Liver (tissue), 9 donors: ENCODE measurements around the gene BAHD1. TPM values are rescaled to one million over a fixed set of nuclear protein-coding genes. Genes with fewer than 3 reads are reported as not detected.

Experiments
- DNase-seq: peaks from one replicate; pipeline ENCODE4 v3.0.0-alpha.2; 2017; ENCODE audit warnings: low spot score
- H3K27ac ChIP-seq, 2 donors: one replicate each; pipeline ENCODE4 v1.7.0; 2013; ENCODE audit warnings: inconsistent platforms in 2 of 2, low read length in 2 of 2, control low read depth in 1 of 2, low read depth in 1 of 2, mild to moderate bottlenecking in 1 of 2
- H3K27me3 ChIP-seq, 4 donors: one replicate each; pipeline versions ENCODE4 v1.6.1 to v1.7.0; 2013; ENCODE audit warnings: low read length in 3 of 4, inconsistent platforms in 1 of 4, mild to moderate bottlenecking in 1 of 4, moderate library complexity in 1 of 4; ENCODE audit not compliant: control insufficient read depth in 4 of 4, insufficient read depth in 4 of 4
- H3K36me3 ChIP-seq, 4 donors: one replicate each; pipeline versions ENCODE4 v1.6.1 to v1.7.0; 2013; ENCODE audit warnings: low read length in 3 of 4, mild to moderate bottlenecking in 3 of 4, low read depth in 1 of 4, moderate library complexity in 1 of 4; ENCODE audit not compliant: control insufficient read depth in 4 of 4, insufficient read depth in 3 of 4
- H3K4me1 ChIP-seq, 4 donors: one replicate each; pipeline versions ENCODE4 v1.6.1 to v1.7.0; 2013; ENCODE audit warnings: low read length in 3 of 4, mild to moderate bottlenecking in 3 of 4, moderate library complexity in 1 of 4; ENCODE audit not compliant: control insufficient read depth in 4 of 4, insufficient read depth in 4 of 4
- H3K4me3 ChIP-seq, 3 donors: one replicate each; pipeline versions ENCODE4 v1.6.1 to v1.7.0; 2013; ENCODE audit warnings: low read length in 3 of 3, control low read depth in 1 of 3, low read depth in 1 of 3, mild to moderate bottlenecking in 1 of 3
- H3K9ac ChIP-seq, 2 donors: one replicate each; pipeline ENCODE4 v1.7.0; 2013; ENCODE audit warnings: low read length in 2 of 2, mild to moderate bottlenecking in 2 of 2, moderate library complexity in 2 of 2, control low read depth in 1 of 2, low read depth in 1 of 2
- H3K9me3 ChIP-seq, 4 donors: one replicate each; pipeline versions ENCODE4 v1.6.1 to v1.7.0; 2013; ENCODE audit warnings: low read length in 3 of 4; ENCODE audit not compliant: control insufficient read depth in 4 of 4
- FOXA2 ChIP-seq: IDR thresholded peaks from 2 replicates; pipeline ENCODE4 v1.6.1; 2016; ENCODE audit warnings: antibody characterized with exemption
- GABPA ChIP-seq, 2 donors: IDR thresholded peaks in 1 of 2; conservative IDR thresholded peaks in 1 of 2; 2 replicates each; pipeline ENCODE4 v1.6.1; 2016; ENCODE audit warnings: antibody characterized with exemption in 2 of 2, mild to moderate bottlenecking in 1 of 2, moderate library complexity in 1 of 2
- HNF4G ChIP-seq: IDR thresholded peaks from 2 replicates; pipeline ENCODE4 v1.6.1; 2016; ENCODE audit warnings: antibody characterized with exemption
- RXRA ChIP-seq, 2 donors: IDR thresholded peaks; 2 replicates each; pipeline ENCODE4 v1.6.1; 2017 to 2018; ENCODE audit warnings: antibody characterized with exemption in 2 of 2, mild to moderate bottlenecking in 1 of 2
- SP1 ChIP-seq: IDR thresholded peaks from 2 replicates; pipeline ENCODE4 v1.6.1; 2018; ENCODE audit warnings: antibody characterized with exemption, mild to moderate bottlenecking
- TAF1 ChIP-seq: conservative IDR thresholded peaks from 2 replicates; pipeline ENCODE4 v1.6.1; 2016; ENCODE audit warnings: antibody characterized with exemption, mild to moderate bottlenecking
- ZBTB33 ChIP-seq: IDR thresholded peaks from 2 replicates; pipeline ENCODE4 v1.6.1; 2016; ENCODE audit warnings: antibody characterized with exemption
- WGBS: extraction: QIAGEN DNeasy Blood & Tissue Kit; methylation state at CpG from one replicate; pipeline ENCODE4 v1.1.7; 2013; 5-methylcytosine and 5-hydroxymethylcytosine counted together
- polyA plus RNA-seq, 2 donors: library from polyadenylated mRNA; stranded (reverse) in 1 of 2; unstranded in 1 of 2; fragments of 200-250 nt in 1 of 2; fragments of >200 nt in 1 of 2; fragmentation: Nextera tagmentation in 1 of 2; extraction: Ambion mirVana in 1 of 2; gene quantifications; one replicate each; pipeline versions ENCODE4 v1.2.1 to v1.2.3, GENCODE V29; 2013 to 2015
- total RNA-seq, 2 donors: library from RNA; depleted of rRNA; stranded (reverse); fragments of >200 nt; gene quantifications; one replicate each; pipeline ENCODE4 v1.2.3, GENCODE V29; 2014
- TF ChIP-seq, protein P1 (sequence below): IDR thresholded peaks from 2 replicates; pipeline ENCODE4 v1.6.1; 2016; ENCODE audit warnings: antibody characterized with exemption, mild to moderate bottlenecking
- TF ChIP-seq, protein P2 (sequence below): IDR thresholded peaks from 2 replicates; pipeline ENCODE4 v1.6.1; 2016; ENCODE audit warnings: antibody characterized with exemption
- donor health status: healthy.
- donor health status: healthy.
- donor health status: healthy.
- donor health status: healthy.
- donor health status: healthy.

The BAHD1 gene
- total and polyA plus RNA-seq, 4 donors: 1.8 to 8.7 (median 6.6) TPM

- Histone ChIP-seq H3K4me1 (no peaks in the 10 kb centered on the region), H3K9me3 (no peaks in the 10 kb centered on the region), H3K4me3 (no peak overlapping the region), H3K27ac (no peak overlapping the region), H3K9ac (no peak overlapping the region), H3K27me3 (no peaks in the 10 kb centered on the region), H3K36me3 (no peaks in the 10 kb centered on the region)
- no peak for DNase-seq
- 80% methylated on average over 10 of the region's 10 CpGs for WGBS
- TF ChIP-seq, protein P1, sequence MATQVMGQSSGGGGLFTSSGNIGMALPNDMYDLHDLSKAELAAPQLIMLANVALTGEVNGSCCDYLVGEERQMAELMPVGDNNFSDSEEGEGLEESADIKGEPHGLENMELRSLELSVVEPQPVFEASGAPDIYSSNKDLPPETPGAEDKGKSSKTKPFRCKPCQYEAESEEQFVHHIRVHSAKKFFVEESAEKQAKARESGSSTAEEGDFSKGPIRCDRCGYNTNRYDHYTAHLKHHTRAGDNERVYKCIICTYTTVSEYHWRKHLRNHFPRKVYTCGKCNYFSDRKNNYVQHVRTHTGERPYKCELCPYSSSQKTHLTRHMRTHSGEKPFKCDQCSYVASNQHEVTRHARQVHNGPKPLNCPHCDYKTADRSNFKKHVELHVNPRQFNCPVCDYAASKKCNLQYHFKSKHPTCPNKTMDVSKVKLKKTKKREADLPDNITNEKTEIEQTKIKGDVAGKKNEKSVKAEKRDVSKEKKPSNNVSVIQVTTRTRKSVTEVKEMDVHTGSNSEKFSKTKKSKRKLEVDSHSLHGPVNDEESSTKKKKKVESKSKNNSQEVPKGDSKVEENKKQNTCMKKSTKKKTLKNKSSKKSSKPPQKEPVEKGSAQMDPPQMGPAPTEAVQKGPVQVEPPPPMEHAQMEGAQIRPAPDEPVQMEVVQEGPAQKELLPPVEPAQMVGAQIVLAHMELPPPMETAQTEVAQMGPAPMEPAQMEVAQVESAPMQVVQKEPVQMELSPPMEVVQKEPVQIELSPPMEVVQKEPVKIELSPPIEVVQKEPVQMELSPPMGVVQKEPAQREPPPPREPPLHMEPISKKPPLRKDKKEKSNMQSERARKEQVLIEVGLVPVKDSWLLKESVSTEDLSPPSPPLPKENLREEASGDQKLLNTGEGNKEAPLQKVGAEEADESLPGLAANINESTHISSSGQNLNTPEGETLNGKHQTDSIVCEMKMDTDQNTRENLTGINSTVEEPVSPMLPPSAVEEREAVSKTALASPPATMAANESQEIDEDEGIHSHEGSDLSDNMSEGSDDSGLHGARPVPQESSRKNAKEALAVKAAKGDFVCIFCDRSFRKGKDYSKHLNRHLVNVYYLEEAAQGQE: no peak
- TF ChIP-seq, protein P2, sequence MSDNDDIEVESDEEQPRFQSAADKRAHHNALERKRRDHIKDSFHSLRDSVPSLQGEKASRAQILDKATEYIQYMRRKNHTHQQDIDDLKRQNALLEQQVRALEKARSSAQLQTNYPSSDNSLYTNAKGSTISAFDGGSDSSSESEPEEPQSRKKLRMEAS: no peak
- TF ChIP-seq GABPA (IDR thresholded peaks at IDR 0.05 in 1 of 2, conservative IDR thresholded peaks at IDR 0.05 in 1 of 2) (no peak), FOXA2 (no peak)
Observed at GRCh38 chr15:40430271-40430805, 10.4 kb upstream of the BAHD1 start.

- Histone ChIP-seq H3K4me1 (peaks cover 10 to 22% (median 17%) of the 10 kb centered on the region in 4 donors), H3K36me3 (no peaks in the 10 kb centered on the region), H3K4me3 (no peak overlapping the region), H3K27me3 (peaks cover 0 to 6% (median 0%) of the 10 kb centered on the region in 4 donors), H3K9ac (no peak overlapping the region), H3K9me3 (no peaks in the 10 kb centered on the region), H3K27ac (no peak overlapping the region)
- WGBS: 61% methylated on average over 20 of the region's 20 CpGs
- TF ChIP-seq GABPA (IDR thresholded peaks at IDR 0.05 in 1 of 2, conservative IDR thresholded peaks at IDR 0.05 in 1 of 2): no peak
- DNase-seq: no peak
Observed at GRCh38 chr15:40435023-40435709, 5.6 kb upstream of the BAHD1 start.

DNA sequence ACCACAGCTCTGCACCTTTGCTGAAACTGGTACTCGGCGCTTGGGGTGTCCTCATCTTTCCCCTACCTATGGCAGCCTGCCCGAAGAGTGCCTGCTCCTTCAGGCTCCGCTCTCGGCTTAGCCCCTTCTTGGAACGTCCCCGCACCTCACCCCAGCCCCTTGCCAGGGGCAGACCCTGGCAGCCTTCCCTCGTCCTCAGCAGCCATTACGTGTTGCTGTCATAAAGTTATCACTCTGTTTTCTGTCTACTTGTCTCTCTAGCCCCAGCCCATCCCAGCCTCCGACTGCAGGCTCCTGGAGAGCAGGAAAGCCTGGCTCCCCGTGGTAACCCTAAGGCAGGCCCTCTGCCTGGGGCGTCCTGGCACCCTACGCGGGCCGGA, 5.1 kb upstream of the BAHD1 start:
- no peak overlapping the region for H3K9ac ChIP-seq

More for the DNA sequence above, 5.1 kb upstream of the BAHD1 start:
- H3K27me3 ChIP-seq: peaks cover 0 to 6% (median 0%) of the 10 kb centered on the region in 4 donors
- H3K36me3 ChIP-seq: no peaks in the 10 kb centered on the region
- H3K27ac ChIP-seq: no peak overlapping the region
- H3K4me3 ChIP-seq: peak overlapping the region in 1 of 3 donors; percentile 12
- no peaks in the 10 kb centered on the region for H3K9me3 ChIP-seq
- 23% methylated on average over 15 of the region's 15 CpGs for WGBS
- peaks cover 10 to 25% (median 19%) of the 10 kb centered on the region in 4 donors for H3K4me1 ChIP-seq
- no peak for TF ChIP-seq ZBTB33
- no peak for TF ChIP-seq RXRA (IDR thresholded peaks at IDR 0.05)
- TF ChIP-seq GABPA (IDR thresholded peaks at IDR 0.05 in 1 of 2, conservative IDR thresholded peaks at IDR 0.05 in 1 of 2): no peak
- no peak for TF ChIP-seq FOXA2
- no peak for TF ChIP-seq TAF1
- TF ChIP-seq, protein P1: no peak
- TF ChIP-seq HNF4G: no peak
- TF ChIP-seq SP1: no peak
- TF ChIP-seq, protein P2: no peak
- DNase-seq: no peak
